SK-N-SH (cell line): ENCODE results near the gene PLK2. TPM values are rescaled to one million over a fixed set of nuclear protein-coding genes. Genes with fewer than 3 reads are reported as not detected.

Experiments
- CTCF ChIA-PET: fragments of 300-600, 350-600 bp; formaldehyde crosslinking; extraction: SDS; loops from one replicate; lab custom pipeline; 2021; lab: Yijun Ruan, JAX
- POLR2A ChIA-PET: fragments of 350-600 bp; sonication (Branson Sonifier 250); formaldehyde crosslinking; extraction: SDS; loops from one replicate; lab custom pipeline; 2020; ENCODE audit warnings: antibody characterized with exemption, inconsistent platforms; lab: Yijun Ruan, JAX
- DNase-seq: peaks from one replicate; pipeline ENCODE4 v3.0.0; 2012
- H2AFZ ChIP-seq: fragments of 200-600 bp; sonication (generic); 2 replicates; pipeline ENCODE4 v1.8.1; 2016; ENCODE audit warnings: antibody characterized with exemption, mild to moderate bottlenecking, low read depth
- H3F3A ChIP-seq: fragments of 200-600 bp; sonication (generic); replicated peaks from 2 replicates; pipeline ENCODE3; 2016; ENCODE audit warnings: antibody characterized with exemption, mild to moderate bottlenecking; ENCODE audit not compliant: insufficient read depth
- H3K27ac ChIP-seq, 2 experiments: fragments of 200-500 bp in 1 of 2; fragments of 200-600 bp in 1 of 2; sonication (Bioruptor generic) in 1 of 2; sonication (generic), shearing (Covaris generic) in 1 of 2; 2 replicates each; pipeline versions ENCODE4 v1.5.1 to v1.6.1; 2014 to 2016; ENCODE audit warnings: low read depth in 2 of 2, inconsistent platforms in 1 of 2, low read length in 1 of 2, mild to moderate bottlenecking in 1 of 2, mixed read lengths in 1 of 2
- H3K27me3 ChIP-seq: fragments of 200-600 bp; sonication (generic), shearing (Covaris generic); 2 replicates; pipeline ENCODE4 v1.6.1; 2016; ENCODE audit warnings: mixed run types; ENCODE audit not compliant: insufficient read depth
- H3K36me3 ChIP-seq, 2 experiments: fragments of 200-500 bp in 1 of 2; fragments of 200-600 bp in 1 of 2; sonication (Bioruptor generic) in 1 of 2; sonication (generic) in 1 of 2; replicated peaks in 1 of 2; 2 replicates each; pipeline versions ENCODE3 to v1.5.1; 2014 to 2016; ENCODE audit warnings: low read length in 1 of 2, mild to moderate bottlenecking in 1 of 2; ENCODE audit not compliant: insufficient read depth in 2 of 2, control insufficient read depth in 1 of 2
- H3K4me1 ChIP-seq, 2 experiments: fragments of 200-500 bp in 1 of 2; fragments of 200-600 bp in 1 of 2; sonication (Bioruptor generic) in 1 of 2; sonication (generic), shearing (Covaris generic) in 1 of 2; 2 replicates each; pipeline versions ENCODE4 v1.5.1 to v1.6.1; 2014 to 2016; ENCODE audit warnings: low read depth in 1 of 2, low read length in 1 of 2, mixed run types in 1 of 2; ENCODE audit not compliant: insufficient read depth in 2 of 2, control insufficient read depth in 1 of 2
- H3K4me2 ChIP-seq: fragments of 200-600 bp; sonication (generic), shearing (Covaris generic); 2 replicates; pipeline ENCODE4 v1.6.1; 2017; ENCODE audit warnings: mixed run types
- H3K4me3 ChIP-seq, 2 experiments: fragments of 200-500 bp in 1 of 2; fragments of 200-600 bp in 1 of 2; sonication (Bioruptor generic) in 1 of 2; sonication (generic), shearing (Covaris generic) in 1 of 2; 2 replicates each; pipeline versions ENCODE4 v1.5.1 to v1.8.1; 2014 to 2016; ENCODE audit warnings: low read depth in 2 of 2, inconsistent platforms in 1 of 2, low read length in 1 of 2, mild to moderate bottlenecking in 1 of 2, mixed read lengths in 1 of 2, moderate library complexity in 1 of 2
- H3K79me2 ChIP-seq: fragments of 200-600 bp; sonication (generic); 2 replicates; pipeline ENCODE4 v1.8.1; 2017; ENCODE audit warnings: mild to moderate bottlenecking; ENCODE audit not compliant: insufficient read depth
- H3K9ac ChIP-seq: fragments of 200-600 bp; sonication (generic); 2 replicates; pipeline ENCODE4 v1.6.1; 2017; ENCODE audit warnings: mixed run types
- H3K9me2 ChIP-seq: fragments of 200-600 bp; sonication (generic); 2 replicates; pipeline ENCODE4 v1.6.1; 2017; ENCODE audit warnings: mixed run types
- H3K9me3 ChIP-seq: fragments of 200-600 bp; sonication (generic); 2 replicates; pipeline ENCODE4 v1.6.1; 2017; ENCODE audit warnings: mixed run types, mild to moderate bottlenecking, moderate library complexity
- H4K20me1 ChIP-seq: fragments of 200-600 bp; sonication (generic); 2 replicates; pipeline ENCODE4 v1.6.1; 2017; ENCODE audit warnings: mild to moderate bottlenecking, mixed run types; ENCODE audit not compliant: insufficient read depth
- CHD2 ChIP-seq: fragments of 150-350 bp; IDR thresholded peaks from 2 replicates; pipeline ENCODE4 v1.6.1; 2018; ENCODE audit warnings: low read length; ENCODE audit not compliant: partially characterized antibody
- ELF1 ChIP-seq: IDR thresholded peaks from 2 replicates; pipeline ENCODE4 v1.4.0; 2012
- EP300 ChIP-seq, 2 experiments: IDR thresholded peaks; 2 replicates each; pipeline versions ENCODE4 v1.4.0 to v1.6.1; 2012; ENCODE audit warnings: borderline replicate concordance in 1 of 2, low read depth in 1 of 2, low read length in 1 of 2
- EZH2phosphoT487 ChIP-seq: fragments of 200-600 bp; sonication (generic); IDR thresholded peaks from 2 replicates; pipeline ENCODE4 v1.6.1; 2017; ENCODE audit warnings: low read depth, mixed run types, mild to moderate bottlenecking, antibody characterized with exemption, moderate library complexity, borderline replicate concordance
- FOSL2 ChIP-seq: IDR thresholded peaks from 2 replicates; pipeline ENCODE4 v1.4.0; 2012; ENCODE audit warnings: low read depth, mild to moderate bottlenecking, moderate library complexity, borderline replicate concordance
- FOXJ3 ChIP-seq: sonication (generic); formaldehyde crosslinking; IDR thresholded peaks from 2 replicates; pipeline ENCODE4 v1.5.1; 2020; ENCODE audit warnings: mild to moderate bottlenecking, missing genetic modification reagents
- FOXM1 ChIP-seq: IDR thresholded peaks from 2 replicates; pipeline ENCODE4 v1.4.0; 2012; ENCODE audit warnings: low read depth, mild to moderate bottlenecking
- GABPA ChIP-seq: IDR thresholded peaks from 2 replicates; pipeline ENCODE4 v1.4.0; 2012; ENCODE audit warnings: low read depth, mild to moderate bottlenecking
- GATA2 ChIP-seq: sonication (generic); formaldehyde crosslinking; IDR thresholded peaks from 2 replicates; pipeline ENCODE4 v1.5.0; 2020; ENCODE audit warnings: mild to moderate bottlenecking, missing genetic modification reagents
- IRF3 ChIP-seq: fragments of 150-350 bp; IDR thresholded peaks from 2 replicates; pipeline ENCODE4 v1.6.1; 2016; ENCODE audit warnings: mild to moderate bottlenecking, low read depth, low read length
- JUND ChIP-seq: IDR thresholded peaks from 2 replicates; pipeline ENCODE4 v1.4.0; 2012
- MEF2A ChIP-seq: IDR thresholded peaks from 2 replicates; pipeline ENCODE4 v1.4.0; 2012; ENCODE audit warnings: low read depth, borderline replicate concordance
- MXI1 ChIP-seq: IDR thresholded peaks from 2 replicates; pipeline ENCODE4 v1.6.1; 2012; ENCODE audit warnings: mild to moderate bottlenecking, low read depth, low read length, improper control_type of control experiment
- NFIC ChIP-seq: IDR thresholded peaks from 2 replicates; pipeline ENCODE4 v1.4.0; 2012; ENCODE audit warnings: borderline replicate concordance
- NRF1 ChIP-seq: IDR thresholded peaks from 2 replicates; pipeline ENCODE4 v1.6.1; 2012; ENCODE audit warnings: low read depth, mild to moderate bottlenecking, low read length
- POLR2AphosphoS5 ChIP-seq: IDR thresholded peaks from 2 replicates; pipeline ENCODE4 v1.6.1; 2012; ENCODE audit warnings: low read depth, low read length
- RAD21 ChIP-seq: IDR thresholded peaks from 2 replicates; pipeline ENCODE4 v1.6.1; 2012; ENCODE audit warnings: mild to moderate bottlenecking, low read length
- RCOR1 ChIP-seq: fragments of 150-350 bp; IDR thresholded peaks from 2 replicates; pipeline ENCODE4 v1.6.1; 2017; ENCODE audit warnings: antibody characterized with exemption, low read length
- REST ChIP-seq: IDR thresholded peaks from 2 replicates; pipeline ENCODE4 v1.6.1; 2012; ENCODE audit warnings: mild to moderate bottlenecking, low read depth, low read length, moderate library complexity
- RFX5 ChIP-seq: IDR thresholded peaks from 2 replicates; pipeline ENCODE4 v1.6.1; 2012; ENCODE audit warnings: mild to moderate bottlenecking, improper control_type of control experiment, low read length
- RXRA ChIP-seq: IDR thresholded peaks from 2 replicates; pipeline ENCODE4 v1.4.0; 2012; ENCODE audit warnings: low read depth, mild to moderate bottlenecking, borderline replicate concordance
- SIN3A ChIP-seq: IDR thresholded peaks from 2 replicates; pipeline ENCODE4 v1.6.1; 2012; ENCODE audit warnings: low read depth, mild to moderate bottlenecking, low read length, moderate library complexity, borderline replicate concordance
- SMC3 ChIP-seq: IDR thresholded peaks from 2 replicates; pipeline ENCODE4 v1.6.1; 2012; ENCODE audit warnings: low read depth, low read length, improper control_type of control experiment
- TCF12 ChIP-seq: IDR thresholded peaks from 2 replicates; pipeline ENCODE4 v1.4.0; 2012
- TEAD4 ChIP-seq: IDR thresholded peaks from 2 replicates; pipeline ENCODE4 v1.4.0; 2012; ENCODE audit warnings: mild to moderate bottlenecking, borderline replicate concordance; ENCODE audit not compliant: insufficient read depth
- USF2 ChIP-seq: fragments of 150-350 bp; IDR thresholded peaks from 2 replicates; pipeline ENCODE4 v1.6.1; 2017; ENCODE audit warnings: antibody characterized with exemption, low read length, low read depth, borderline replicate concordance
- YY1 ChIP-seq: IDR thresholded peaks from 2 replicates; pipeline ENCODE4 v1.4.0; 2012; ENCODE audit warnings: low read depth, mild to moderate bottlenecking
- ZBTB33 ChIP-seq: IDR thresholded peaks from 2 replicates; pipeline ENCODE4 v1.4.0; 2012; ENCODE audit warnings: low read depth, borderline replicate concordance
- WGBS: methylation state at CpG from one replicate; pipeline ENCODE4 v1.1.6; 2017; ENCODE audit warnings: low lambda C conversion rate; 5-methylcytosine and 5-hydroxymethylcytosine counted together
- polyA plus RNA-seq, 3 experiments: library from polyadenylated mRNA; depleted of rRNA; stranded (reverse); fragments of >200 nt; gene quantifications; 2 replicates each; pipeline ENCODE4 v1.2.3, GENCODE V29; 2012

Gene PLK2
- polyA plus RNA-seq, 1 of the 3 experiments (the other 2 are of a cell fraction) = 157 TPM

GRCh38 chr5:58460732-58461286 is 923 bp upstream of the PLK2 start:
- CTCF ChIA-PET = interaction anchor here (0.6 to 6.1 kb wide), 65 partner anchors 10 to 1167 kb away, joined by 3 to 206 read pairs (median 4); no protein-coding TSS in a partner anchor
- Histone ChIP-seq H4K20me1 (peaks cover 39% of the 10 kb centered on the region), H3K27ac (peak overlapping the region; percentile 85 to 87), H3K9ac (peak overlapping the region; percentile 95), H3K79me2 (peaks cover 40% of the 10 kb centered on the region), H3K9me3 (no peaks in the 10 kb centered on the region), H3K27me3 (no peaks in the 10 kb centered on the region), H3F3A (peaks cover 21% of the 10 kb centered on the region), H2AFZ (peak overlapping the region; percentile 54), H3K4me3 (peak overlapping the region; percentile 90 to 93), H3K4me1 (peaks cover 0 to 7% of the 10 kb centered on the region in 2 experiments; a peak in 2 of 4 replicates), H3K4me2 (peak overlapping the region; percentile 87), H3K36me3 (peaks cover 30% of the 10 kb centered on the region in 2 experiments), H3K9me2 (no peaks in the 10 kb centered on the region)
- 21% methylated on average over 8 of the region's 30 CpGs for WGBS
- peak; percentile 83 for DNase-seq
- POLR2A ChIA-PET = interaction anchor here (1.0 kb wide), 1 partner anchor 573 kb away, joined by 4 read pairs; no protein-coding TSS in a partner anchor
- no peak for TF ChIP-seq NRF1
- peak; percentile 97 for TF ChIP-seq SMC3
- no peak for TF ChIP-seq RCOR1
- no peak for TF ChIP-seq JUND
- TF ChIP-seq EP300 (IDR thresholded peaks at IDR 0.05; ENCODE audit: borderline replicate concordance in 1 of 2, low read depth in 1 of 2, low read length in 1 of 2) = 0 out of 4 replicates have a peak, but pooled peaks of 1 of the 2 experiments have one; percentile 14
- no peak for TF ChIP-seq RXRA
- TF ChIP-seq IRF3 = no peak
- no peak for TF ChIP-seq USF2
- no peak for TF ChIP-seq SIN3A
- TF ChIP-seq POLR2AphosphoS5 = no peak
- TF ChIP-seq CHD2 = no peak
- no peak for TF ChIP-seq GABPA
- TF ChIP-seq FOXJ3 (CRISPR knock-in tag) = no peak
- TF ChIP-seq NFIC = peak; percentile 16; the same call in 1 of the 2 replicates
- TF ChIP-seq GATA2 = no peak
- no peak for TF ChIP-seq MEF2A
- no peak for TF ChIP-seq YY1
- TF ChIP-seq REST = no peak
- TF ChIP-seq TCF12 = no peak
- TF ChIP-seq MXI1 = peak; percentile 61
- no peak for TF ChIP-seq RFX5
- no peak for TF ChIP-seq ELF1
- no peak for TF ChIP-seq FOSL2
- TF ChIP-seq FOXM1 = no peak
- TF ChIP-seq TEAD4 = no peak
- no peak for TF ChIP-seq EZH2phosphoT487
- TF ChIP-seq ZBTB33 = no peak
- peak; percentile 95 for TF ChIP-seq RAD21
